HCT116 (cell line): ENCODE results near the gene CXCR2. TPM values are rescaled to one million over a fixed set of nuclear protein-coding genes. Genes with fewer than 3 reads are reported as not detected.

Source experiments
- ATAC-seq: fragments of 200-7000 bp; cut with Tn5 transposase; 2 replicates; pipeline ENCODE4 v1.9.1; 2020; ENCODE audit warnings: mild to moderate bottlenecking, moderate library complexity
- BruUV-seq: library from RNA; stranded (reverse); fragments of 400-500 nt; replicated peaks from 2 replicates; lab custom pipeline; 2021; lab: Mats Ljungman, UMichigan
- CTCF ChIA-PET: fragments of 300-600 bp; sonication (Branson Sonifier 250); formaldehyde crosslinking; loops from one replicate; lab custom pipeline; 2021; ENCODE audit warnings: antibody characterized with exemption; lab: Charles Lee
- POLR2A ChIA-PET: fragments of 300-600, 350-600 bp; sonication (Branson Sonifier 250); formaldehyde crosslinking; loops from one replicate; lab custom pipeline; 2021; ENCODE audit warnings: antibody characterized with exemption; lab: Charles Lee
- RAD21 ChIA-PET, 2 experiments: fragments of 300-600 bp; sonication (Branson Sonifier 250); formaldehyde crosslinking; loops; one replicate each; lab custom pipeline; 2023; ENCODE audit warnings: low total read pairs in 2 of 2; ENCODE audit not compliant: uncharacterized antibody in 2 of 2, unreplicated experiment in 2 of 2, low non-redundant PET in 1 of 2; lab: Charles Lee
- DNase-seq: peaks from one replicate; pipeline ENCODE4 v3.0.0-alpha.2; 2010; ENCODE audit warnings: low read depth, low spot score
- H2AFZ ChIP-seq: fragments of 200-600 bp; shearing (Covaris generic), sonication (generic); 2 replicates; pipeline ENCODE4 v1.6.1; 2017; ENCODE audit warnings: low read depth, mixed run types, mixed read lengths, antibody characterized with exemption, low read length; ENCODE audit not compliant: poor library complexity, severe bottlenecking
- H3K27ac ChIP-seq: 2 replicates; pipeline ENCODE4 v1.5.1; 2012; ENCODE audit warnings: low read depth, low read length
- H3K27me3 ChIP-seq: fragments of 200-600 bp; sonication (generic); 2 replicates; pipeline ENCODE4 v1.6.1; 2016; ENCODE audit warnings: mixed run types, low read length, mixed read lengths; ENCODE audit not compliant: insufficient read depth
- H3K36me3 ChIP-seq, 2 experiments: fragments of 200-500 bp in 1 of 2; fragments of 200-600 bp in 1 of 2; sonication (Bioruptor generic) in 1 of 2; sonication (generic) in 1 of 2; 2 replicates each; pipeline versions ENCODE4 v1.5.1 to v1.6.1; 2014 to 2016; ENCODE audit warnings: low read length in 2 of 2, inconsistent platforms in 1 of 2, mixed read lengths in 1 of 2, mixed run types in 1 of 2; ENCODE audit not compliant: insufficient read depth in 2 of 2, control insufficient read depth in 1 of 2
- H3K4me1 ChIP-seq, 2 experiments: fragments of 200-600 bp in 1 of 2; sonication (generic) in 1 of 2; 2 replicates each; pipeline versions ENCODE4 v1.5.1 to v1.6.1; 2012 to 2017; ENCODE audit warnings: low read length in 2 of 2, inconsistent platforms in 1 of 2, mild to moderate bottlenecking in 1 of 2, mixed read lengths in 1 of 2, mixed run types in 1 of 2, moderate library complexity in 1 of 2; ENCODE audit not compliant: insufficient read depth in 2 of 2, control insufficient read depth in 1 of 2
- H3K4me2 ChIP-seq: fragments of 200-600 bp; sonication (generic); 2 replicates; pipeline ENCODE4 v1.6.1; 2017; ENCODE audit warnings: mixed run types, low read length, mixed read lengths
- H3K4me3 ChIP-seq, 2 experiments: fragments of 200-600 bp in 1 of 2; sonication (generic) in 1 of 2; replicated peaks in 1 of 2; 2 replicates each; pipeline ENCODE4 v1.5.1; 2011 to 2016; ENCODE audit warnings: low read length in 2 of 2, control low read depth in 1 of 2, low read depth in 1 of 2, mild to moderate bottlenecking in 1 of 2, mixed read lengths in 1 of 2, mixed run types in 1 of 2
- H3K79me2 ChIP-seq: fragments of 200-600 bp; sonication (generic); 2 replicates; pipeline ENCODE4 v1.6.1; 2017; ENCODE audit warnings: mild to moderate bottlenecking, mixed run types, low read length, moderate library complexity, mixed read lengths; ENCODE audit not compliant: insufficient read depth
- H3K9ac ChIP-seq: fragments of 200-600 bp; sonication (generic); 2 replicates; pipeline ENCODE4 v1.6.1; 2016; ENCODE audit warnings: low read length, mixed read lengths
- H3K9me2 ChIP-seq: fragments of 200-600 bp; sonication (generic), shearing (Covaris generic); 2 replicates; pipeline ENCODE4 v1.6.1; 2017; ENCODE audit warnings: mixed run types, mild to moderate bottlenecking, moderate library complexity; ENCODE audit not compliant: insufficient read depth
- H3K9me3 ChIP-seq, 2 experiments: fragments of 200-500 bp in 1 of 2; fragments of 200-600 bp in 1 of 2; sonication (Bioruptor generic) in 1 of 2; sonication (generic) in 1 of 2; 2 replicates each; pipeline ENCODE4 v1.6.1; 2014 to 2017; ENCODE audit warnings: low read length in 2 of 2, mixed read lengths in 2 of 2, inconsistent platforms in 1 of 2, low read depth in 1 of 2, mild to moderate bottlenecking in 1 of 2, mixed run types in 1 of 2, moderate library complexity in 1 of 2; ENCODE audit not compliant: control insufficient read depth in 1 of 2, insufficient read depth in 1 of 2
- H4K20me1 ChIP-seq: fragments of 200-600 bp; sonication (generic), shearing (Covaris generic); 2 replicates; pipeline ENCODE4 v1.6.1; 2017; ENCODE audit warnings: mixed run types, mild to moderate bottlenecking, moderate library complexity; ENCODE audit not compliant: insufficient read depth
- EGR1 ChIP-seq: IDR thresholded peaks from 2 replicates; pipeline ENCODE4 v1.6.1; 2012; ENCODE audit warnings: low read depth
- FOSL1 ChIP-seq: IDR thresholded peaks from 2 replicates; pipeline ENCODE4 v1.6.1; 2012; ENCODE audit warnings: low read depth
- POLR2A ChIP-seq: IDR thresholded peaks from 2 replicates; pipeline ENCODE4 v1.7.0; 2011; ENCODE audit warnings: borderline replicate concordance; ENCODE audit not compliant: insufficient read depth, insufficient read length; ENCODE audit errors: extremely low read depth
- RAD21 ChIP-seq: IDR thresholded peaks from 2 replicates; pipeline ENCODE4 v1.6.1; 2012; ENCODE audit warnings: low read depth, mild to moderate bottlenecking
- SP1 ChIP-seq: IDR thresholded peaks from 2 replicates; pipeline ENCODE4 v1.6.1; 2012; ENCODE audit warnings: low read depth
- TCF7L2 ChIP-seq: IDR thresholded peaks from 2 replicates; pipeline ENCODE4 v1.7.0; 2011; ENCODE audit warnings: borderline replicate concordance, inconsistent platforms; ENCODE audit not compliant: insufficient read depth, insufficient read length; ENCODE audit errors: extremely low read depth
- ZBTB33 ChIP-seq: IDR thresholded peaks from 2 replicates; pipeline ENCODE4 v1.6.1; 2011; ENCODE audit warnings: mild to moderate bottlenecking, low read length, moderate library complexity; ENCODE audit not compliant: insufficient replicate concordance; ENCODE audit errors: extremely low read depth
- ZFX ChIP-seq: fragments of 450-650 bp; IDR thresholded peaks from 2 replicates; pipeline ENCODE4 v1.6.1; 2017
- intact Hi-C: fragments of 100-400 bp; cut with micrococcal nuclease; formaldehyde crosslinking; loops from 2 replicates; pipeline ENCODE4 v1.10.0; 2022
- total RNA-seq: library from RNA; stranded (reverse); gene quantifications from one replicate; pipeline ENCODE4 v1.2.1, GENCODE V29; 2021; ENCODE audit not compliant: unreplicated experiment

Gene CXCR2
- total RNA-seq, 1 experiment from 2014 or later: 0.15 TPM

GRCh38 chr2:218127929-218128455 lies 2.2 kb downstream of the CXCR2 start:
- H4K20me1 ChIP-seq: no peaks in the 10 kb centered on the region
- no peak for DNase-seq
- H2AFZ ChIP-seq: no peak overlapping the region
- no peaks in the 10 kb centered on the region for H3K27me3 ChIP-seq
- CTCF ChIA-PET: no interaction called here
- TF ChIP-seq SP1: no peak
- TF ChIP-seq FOSL1: no peak
- TF ChIP-seq ZFX: no peak
- no peak for TF ChIP-seq RAD21
- no peak for TF ChIP-seq EGR1
- TF ChIP-seq TCF7L2: no peak
- no peak for TF ChIP-seq POLR2A
- ATAC-seq: no peak
- H3K79me2 ChIP-seq: no peaks in the 10 kb centered on the region
- POLR2A ChIA-PET: no interaction called here
- H3K9ac ChIP-seq: no peak overlapping the region
- no peak overlapping the region for H3K27ac ChIP-seq
- H3K4me3 ChIP-seq: no peak overlapping the region
- BruUV-seq: no TSS peak
- intact Hi-C loops: no loop called here
- H3K4me2 ChIP-seq: no peak overlapping the region
- H3K36me3 ChIP-seq: no peaks in the 10 kb centered on the region
- no peaks in the 10 kb centered on the region for H3K9me3 ChIP-seq
- no peaks in the 10 kb centered on the region for H3K4me1 ChIP-seq
- H3K9me2 ChIP-seq: no peaks in the 10 kb centered on the region
- RAD21 ChIA-PET: no interaction called here

- no peak overlapping the region for H2AFZ ChIP-seq
- no peaks in the 10 kb centered on the region for H3K4me1 ChIP-seq
- H3K4me2 ChIP-seq: no peak overlapping the region
- no TSS peak for BruUV-seq
- no peak overlapping the region for H3K27ac ChIP-seq
- H3K79me2 ChIP-seq: no peaks in the 10 kb centered on the region
- no peak overlapping the region for H3K4me3 ChIP-seq
- H4K20me1 ChIP-seq: no peaks in the 10 kb centered on the region
- POLR2A ChIA-PET: no interaction called here
- no peaks in the 10 kb centered on the region for H3K27me3 ChIP-seq
- intact Hi-C loops: no loop called here
- TF ChIP-seq ZBTB33: no peak
- H3K9ac ChIP-seq: no peak overlapping the region
- DNase-seq: no peak
- no peaks in the 10 kb centered on the region for H3K9me3 ChIP-seq
- no peaks in the 10 kb centered on the region for H3K36me3 ChIP-seq
- RAD21 ChIA-PET: no interaction called here
- ATAC-seq: no peak
- CTCF ChIA-PET: no interaction called here
- H3K9me2 ChIP-seq: no peaks in the 10 kb centered on the region
These were observed 3.1 kb downstream of the CXCR2 start for GRCh38 chr2:218128781-218129457.
